GM20000 (cell line): ENCODE data around the gene ISM1.

ENCODE experiments used
- DNase-seq: peaks from one replicate; pipeline ENCODE4 v3.0.0; 2012; ENCODE audit warnings: low spot score
- CTCF ChIP-seq: IDR thresholded peaks from 2 replicates; pipeline ENCODE4 v1.5.1; 2012; ENCODE audit warnings: mild to moderate bottlenecking, control low read depth; ENCODE audit errors: extremely low read depth, missing control alignments

ISM1 gene

GRCh38 chr20:13285408-13285807, 64.3 kb downstream of the ISM1 start:
- TF ChIP-seq CTCF: no peak
- DNase-seq: no peak

GRCh38 chr20:13286052-13286451, 65.0 kb downstream of the ISM1 start:
- TF ChIP-seq CTCF: no peak
- no peak for DNase-seq

GRCh38 chr20:13286607-13287006, 65.5 kb downstream of the ISM1 start:
- no peak for TF ChIP-seq CTCF
- DNase-seq: no peak

- no peak for TF ChIP-seq CTCF
These were observed 67.3 kb downstream of the ISM1 start for GRCh38 chr20:13288357-13288756.

GRCh38 chr20:13289031-13289430, 68.0 kb downstream of the ISM1 start:
- no peak for TF ChIP-seq CTCF
- DNase-seq: no peak

More at GRCh38 chr20:13288357-13288756, 67.3 kb downstream of the ISM1 start:
- no peak for DNase-seq

- no peak for DNase-seq
- no peak for TF ChIP-seq CTCF
These were observed 69.7 kb downstream of the ISM1 start for GRCh38 chr20:13290724-13291123.

- no peak for DNase-seq
- no peak for TF ChIP-seq CTCF
These were observed 70.1 kb downstream of the ISM1 start for GRCh38 chr20:13291157-13291556.
